Measurements from ENCODE around the gene DNAJB12.
"Not testable (repeated sequence)": the region's sequence is repeated elsewhere in the genome, so short reads cannot be mapped to it uniquely, and the experiment has no call there.

The DNAJB12 gene

GRCh38 chr10:72315054-72315453 is 39.7 kb downstream of the DNAJB12 start:
- no peak for DNase-seq

- DNase-seq: no peak
These were observed 40.5 kb downstream of the DNAJB12 start for GRCh38 chr10:72314263-72314662.

- DNase-seq: no peak
These were observed 41.8 kb downstream of the DNAJB12 start for GRCh38 chr10:72312865-72313391.

- no peak for DNase-seq
These were observed 43.1 kb downstream of the DNAJB12 start for GRCh38 chr10:72311667-72312066.

- no peak for DNase-seq
These were observed 44.1 kb downstream of the DNAJB12 start for GRCh38 chr10:72310636-72311035.

- DNase-seq: peak; percentile 11
These were observed 44.5 kb downstream of the DNAJB12 start for GRCh38 chr10:72310241-72310633.

- DNase-seq: no peak
These were observed 45.2 kb downstream of the DNAJB12 start for GRCh38 chr10:72309290-72310240.

GRCh38 chr10:72308320-72308987 is 46.3 kb downstream of the DNAJB12 start:
- peak; percentile 19 for DNase-seq

GRCh38 chr10:72307711-72308110 is 47.0 kb downstream of the DNAJB12 start:
- not testable (repeated sequence) for DNase-seq

- no peak for DNase-seq
These were observed 48.4 kb downstream of the DNAJB12 start for GRCh38 chr10:72306215-72306760.

GRCh38 chr10:72303424-72304128 is 51.1 kb downstream of the DNAJB12 start:
- no peak for DNase-seq

- DNase-seq: no peak
These were observed 55.9 kb downstream of the DNAJB12 start for GRCh38 chr10:72298592-72299519.

GRCh38 chr10:72297805-72298591 is 56.7 kb downstream of the DNAJB12 start:
- peak; percentile 39 for DNase-seq

GRCh38 chr10:72297281-72297804 is 57.4 kb downstream of the DNAJB12 start:
- no peak for DNase-seq

GRCh38 chr10:72296829-72297280 is 57.9 kb downstream of the DNAJB12 start:
- DNase-seq: not testable (repeated sequence)

GRCh38 chr10:72295330-72295910 is 59.3 kb downstream of the DNAJB12 start:
- DNase-seq: no peak

GRCh38 chr10:72292223-72292691 is 62.5 kb downstream of the DNAJB12 start:
- no peak for DNase-seq

GRCh38 chr10:72291019-72291532 is 63.6 kb downstream of the DNAJB12 start:
- DNase-seq: no peak

- no peak for DNase-seq
These were observed 68.7 kb downstream of the DNAJB12 start for GRCh38 chr10:72285972-72286521.

All from NCI-H2029 treated with DMSO at 0.1 percent for 48 hours (cell line).